ENCODE data around the gene KRTAP5-8. TPM values are rescaled to one million over a fixed set of nuclear protein-coding genes. Genes with fewer than 3 reads are reported as not detected.
A peak's percentile ranks its signal among the peaks of the same experiment; 100 is the strongest.

KRTAP5-8 gene
- total RNA-seq, 1 experiment from 2014 or later, result not detected

DNA sequence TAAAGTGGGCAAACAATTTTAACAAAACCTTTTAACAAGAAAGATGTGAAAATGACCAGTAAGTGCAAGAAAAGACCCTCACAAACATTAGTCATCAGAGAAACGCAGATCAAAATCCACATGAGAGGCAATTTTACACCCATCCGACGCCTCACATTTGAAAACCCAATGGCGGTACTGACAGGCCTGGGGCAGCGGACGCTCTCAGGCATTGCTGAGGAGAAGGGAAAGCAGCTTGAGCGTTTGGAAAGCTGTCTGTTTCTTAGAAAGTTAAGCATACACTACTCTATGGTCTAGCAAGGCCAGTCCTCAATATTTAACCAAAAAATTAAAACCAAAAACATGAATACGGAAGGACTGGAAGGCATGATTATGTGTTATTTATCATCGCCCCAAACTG is 2.0 kb upstream of the KRTAP5-8 start:
- Mint-ChIP-seq H3K4me1 (ENCODE audit: low read depth, unreplicated experiment) (peaks cover 14% of the 10 kb centered on the region), H3K4me3 (ENCODE audit: unreplicated experiment) (no peak overlapping the region), H3K27ac (ENCODE audit: unreplicated experiment) (no peak overlapping the region), H3K27me3 (ENCODE audit: insufficient read depth, unreplicated experiment) (no peaks in the 10 kb centered on the region), H3K9me3 (ENCODE audit: unreplicated experiment) (peaks cover 4% of the 10 kb centered on the region), H3K36me3 (ENCODE audit: insufficient read depth, unreplicated experiment) (no peaks in the 10 kb centered on the region)
- Histone ChIP-seq H3K4me1 (peaks cover 7% of the 10 kb centered on the region), H3K36me3 (ENCODE audit: control insufficient read depth, insufficient read depth, low read length) (no peaks in the 10 kb centered on the region), H3K4me3 (ENCODE audit: low read depth, low read length) (no peak overlapping the region), H3K9me3 (no peaks in the 10 kb centered on the region), H3K27me3 (replicated peaks; ENCODE audit: control insufficient read depth, insufficient read depth, low read length) (no peaks in the 10 kb centered on the region)
- peak in 1 of 2 experiments; percentile 9 for DNase-seq
- ChIA-PET CTCF (no interaction called here), POLR2A (no interaction called here)
- intact Hi-C loops (cut with micrococcal nuclease; ENCODE audit: unreplicated experiment), result no loop called here
- BruUV-seq (replicated peaks), result no TSS peak
- TF ChIP-seq, protein P1, sequence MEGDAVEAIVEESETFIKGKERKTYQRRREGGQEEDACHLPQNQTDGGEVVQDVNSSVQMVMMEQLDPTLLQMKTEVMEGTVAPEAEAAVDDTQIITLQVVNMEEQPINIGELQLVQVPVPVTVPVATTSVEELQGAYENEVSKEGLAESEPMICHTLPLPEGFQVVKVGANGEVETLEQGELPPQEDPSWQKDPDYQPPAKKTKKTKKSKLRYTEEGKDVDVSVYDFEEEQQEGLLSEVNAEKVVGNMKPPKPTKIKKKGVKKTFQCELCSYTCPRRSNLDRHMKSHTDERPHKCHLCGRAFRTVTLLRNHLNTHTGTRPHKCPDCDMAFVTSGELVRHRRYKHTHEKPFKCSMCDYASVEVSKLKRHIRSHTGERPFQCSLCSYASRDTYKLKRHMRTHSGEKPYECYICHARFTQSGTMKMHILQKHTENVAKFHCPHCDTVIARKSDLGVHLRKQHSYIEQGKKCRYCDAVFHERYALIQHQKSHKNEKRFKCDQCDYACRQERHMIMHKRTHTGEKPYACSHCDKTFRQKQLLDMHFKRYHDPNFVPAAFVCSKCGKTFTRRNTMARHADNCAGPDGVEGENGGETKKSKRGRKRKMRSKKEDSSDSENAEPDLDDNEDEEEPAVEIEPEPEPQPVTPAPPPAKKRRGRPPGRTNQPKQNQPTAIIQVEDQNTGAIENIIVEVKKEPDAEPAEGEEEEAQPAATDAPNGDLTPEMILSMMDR (IDR thresholded peaks at IDR 0.05; ENCODE audit: insufficient read depth in 1 of 2, low read depth in 1 of 2, low read length in 1 of 2, severe bottlenecking in 1 of 2, unreplicated experiment in 1 of 2), result no peak

DNA sequence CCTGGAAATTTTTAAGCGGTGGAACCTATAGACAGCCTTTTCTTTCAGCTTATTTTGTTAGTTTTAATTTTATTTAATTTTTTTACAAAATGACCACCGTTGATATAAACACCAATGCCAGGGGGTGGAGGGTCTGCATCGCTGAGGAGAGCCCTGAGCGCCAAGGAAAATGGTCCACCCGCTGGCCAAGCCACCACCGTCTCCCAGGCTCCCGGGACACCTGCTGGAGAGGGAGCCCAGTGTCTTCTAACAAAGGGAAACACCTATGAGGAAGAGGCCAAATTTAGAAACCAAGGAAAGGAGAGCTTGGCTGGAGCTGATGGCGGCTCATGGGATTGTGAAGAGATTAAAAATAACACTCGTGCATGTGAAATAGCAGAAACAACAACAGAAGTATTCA is 288 bp upstream of the KRTAP5-8 start:
- no TSS peak for BruUV-seq (replicated peaks)
- intact Hi-C loops (cut with micrococcal nuclease; ENCODE audit: unreplicated experiment), result no loop called here
- POLR2A ChIA-PET, result no interaction called here
- TF ChIP-seq, protein P1 (IDR thresholded peaks at IDR 0.05; ENCODE audit: insufficient read depth in 1 of 2, low read depth in 1 of 2, low read length in 1 of 2, severe bottlenecking in 1 of 2, unreplicated experiment in 1 of 2), result no peak
- Mint-ChIP-seq H3K4me3 (ENCODE audit: unreplicated experiment) (no peak overlapping the region), H3K36me3 (ENCODE audit: insufficient read depth, unreplicated experiment) (no peaks in the 10 kb centered on the region), H3K27ac (ENCODE audit: unreplicated experiment) (no peak overlapping the region), H3K27me3 (ENCODE audit: insufficient read depth, unreplicated experiment) (no peaks in the 10 kb centered on the region), H3K4me1 (ENCODE audit: low read depth, unreplicated experiment) (peaks cover 14% of the 10 kb centered on the region), H3K9me3 (ENCODE audit: unreplicated experiment) (peaks cover 10% of the 10 kb centered on the region)
- Histone ChIP-seq H3K4me3 (ENCODE audit: low read depth, low read length) (no peak overlapping the region), H3K36me3 (ENCODE audit: control insufficient read depth, insufficient read depth, low read length) (no peaks in the 10 kb centered on the region), H3K9me3 (no peaks in the 10 kb centered on the region), H3K4me1 (peaks cover 7% of the 10 kb centered on the region), H3K27me3 (replicated peaks; ENCODE audit: control insufficient read depth, insufficient read depth, low read length) (no peaks in the 10 kb centered on the region)
- CTCF ChIA-PET, result no interaction called here
- peak in 1 of 2 experiments; percentile 32 for DNase-seq

DNA sequence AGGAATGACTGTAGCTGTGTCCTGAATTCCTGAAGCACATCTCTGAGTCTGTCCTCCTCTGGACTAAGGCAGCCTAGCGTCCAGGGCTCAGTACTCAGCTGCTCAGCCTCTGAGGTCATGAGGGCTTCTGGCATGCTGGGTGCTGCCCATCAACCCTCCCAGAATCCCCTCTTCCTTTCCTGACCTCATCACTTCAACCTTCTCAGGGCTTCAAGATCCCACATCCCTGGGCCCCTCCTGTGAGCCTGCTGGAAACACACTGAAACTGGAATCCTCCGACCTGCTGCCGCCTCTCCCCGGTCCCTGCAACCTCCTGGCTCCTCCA is 803 bp downstream of the KRTAP5-8 start:
- no peak for DNase-seq
- Mint-ChIP-seq H3K4me1 (ENCODE audit: low read depth, unreplicated experiment) (peaks cover 21% of the 10 kb centered on the region), H3K27me3 (ENCODE audit: insufficient read depth, unreplicated experiment) (no peaks in the 10 kb centered on the region), H3K36me3 (ENCODE audit: insufficient read depth, unreplicated experiment) (no peaks in the 10 kb centered on the region), H3K9me3 (ENCODE audit: unreplicated experiment) (peaks cover 10% of the 10 kb centered on the region), H3K27ac (ENCODE audit: unreplicated experiment) (no peak overlapping the region), H3K4me3 (ENCODE audit: unreplicated experiment) (no peak overlapping the region)
- H3K27me3 ChIP-seq (replicated peaks; ENCODE audit: control insufficient read depth, insufficient read depth, low read length), result no peaks in the 10 kb centered on the region
- intact Hi-C loops (cut with micrococcal nuclease; ENCODE audit: unreplicated experiment), result no loop called here
- no TSS peak for BruUV-seq (replicated peaks)
- H3K4me1 ChIP-seq, result peaks cover 7% of the 10 kb centered on the region
- H3K9me3 ChIP-seq, result no peaks in the 10 kb centered on the region
- CTCF ChIA-PET, result no interaction called here
- no peak overlapping the region for H3K4me3 ChIP-seq (ENCODE audit: low read depth, low read length)
- TF ChIP-seq, protein P1 (IDR thresholded peaks at IDR 0.05; ENCODE audit: insufficient read depth in 1 of 2, low read depth in 1 of 2, low read length in 1 of 2, severe bottlenecking in 1 of 2, unreplicated experiment in 1 of 2), result no peak
- POLR2A ChIA-PET, result no interaction called here
- no peaks in the 10 kb centered on the region for H3K36me3 ChIP-seq (ENCODE audit: control insufficient read depth, insufficient read depth, low read length)
